ENCODE results near the gene GLIPR1L1.

The GLIPR1L1 gene

DNA sequence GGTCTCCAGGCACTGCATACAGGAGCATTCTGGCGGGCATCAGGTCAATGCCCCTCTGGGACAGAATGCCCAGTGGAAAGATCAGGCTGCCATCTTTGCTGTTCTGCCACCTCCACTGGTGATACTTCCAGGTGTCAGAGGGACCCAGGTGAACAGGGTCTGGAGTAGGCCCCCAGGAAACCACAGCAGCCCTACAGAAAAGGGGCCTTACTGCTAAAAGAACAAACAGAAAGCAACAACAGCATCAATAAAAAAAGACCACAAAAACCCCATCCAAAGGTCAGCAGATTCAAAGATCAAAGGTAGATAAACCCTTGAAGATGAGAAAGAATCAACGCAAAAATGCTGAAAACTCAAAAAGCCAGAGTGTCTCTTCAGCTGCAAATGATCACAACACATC is 15.9 kb downstream of the GLIPR1L1 start:
- DNase-seq (ENCODE audit: low spot score) = no peak

DNA sequence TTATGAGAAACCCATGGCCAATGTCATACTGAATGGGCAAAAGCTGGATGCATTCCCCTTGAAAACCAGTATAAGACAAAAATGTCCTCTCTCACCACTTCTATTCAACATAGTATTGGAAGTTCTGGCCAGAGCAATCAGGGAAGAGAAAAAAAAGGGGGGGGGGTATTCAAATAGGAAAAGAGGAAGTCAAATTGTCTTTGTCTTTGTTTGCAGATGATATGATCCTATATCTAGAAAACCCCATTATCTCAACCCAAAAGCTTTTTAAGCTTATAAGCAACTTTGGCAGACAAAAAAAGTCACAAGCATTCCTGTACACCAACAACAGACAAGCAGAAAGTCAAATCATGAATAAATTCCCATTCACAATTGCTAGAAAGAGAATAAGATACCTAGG is 19.5 kb downstream of the GLIPR1L1 start:
- DNase-seq (ENCODE audit: low spot score) = no peak

DNA sequence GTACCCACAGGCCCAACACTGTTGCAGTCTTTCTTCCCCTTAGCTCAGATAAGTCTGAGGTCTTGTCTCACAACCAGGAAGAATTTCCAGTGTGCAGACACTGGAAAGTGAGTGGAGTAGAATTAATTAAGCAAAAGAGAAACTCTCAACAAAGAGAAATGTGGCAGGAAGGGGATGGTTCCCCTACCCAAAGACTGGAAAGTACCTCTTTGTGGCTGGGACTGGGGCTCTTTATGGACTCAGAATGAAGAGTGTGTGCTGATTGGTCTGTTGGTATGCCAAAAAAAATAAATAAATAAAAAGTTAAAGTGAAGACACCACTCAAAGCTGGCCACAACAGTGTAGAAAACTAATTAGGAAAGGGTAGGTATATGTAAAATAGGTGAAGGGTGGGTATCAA is 26.4 kb downstream of the GLIPR1L1 start:
- DNase-seq (ENCODE audit: low spot score) = no peak

DNA sequence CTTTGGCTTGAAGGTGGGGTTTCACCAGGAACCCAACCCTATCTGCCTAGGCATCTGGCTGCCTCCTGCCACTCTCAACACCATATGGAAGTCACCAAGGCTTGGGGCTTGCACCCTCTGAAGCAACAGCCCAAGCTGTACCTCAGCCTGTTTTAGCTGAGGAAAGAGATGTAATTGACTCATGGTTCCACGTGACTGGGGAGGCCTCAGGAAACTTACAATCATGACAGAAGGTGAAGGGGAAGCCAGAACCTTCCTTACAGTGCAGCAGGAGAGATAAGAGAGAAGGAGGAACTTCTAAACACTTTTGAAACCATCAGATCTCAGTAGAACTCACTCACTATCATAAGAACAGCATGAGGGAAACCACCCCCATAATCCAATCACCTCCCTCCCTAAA is 26.9 kb downstream of the GLIPR1L1 start:
- no peak for DNase-seq (ENCODE audit: low spot score)

DNA sequence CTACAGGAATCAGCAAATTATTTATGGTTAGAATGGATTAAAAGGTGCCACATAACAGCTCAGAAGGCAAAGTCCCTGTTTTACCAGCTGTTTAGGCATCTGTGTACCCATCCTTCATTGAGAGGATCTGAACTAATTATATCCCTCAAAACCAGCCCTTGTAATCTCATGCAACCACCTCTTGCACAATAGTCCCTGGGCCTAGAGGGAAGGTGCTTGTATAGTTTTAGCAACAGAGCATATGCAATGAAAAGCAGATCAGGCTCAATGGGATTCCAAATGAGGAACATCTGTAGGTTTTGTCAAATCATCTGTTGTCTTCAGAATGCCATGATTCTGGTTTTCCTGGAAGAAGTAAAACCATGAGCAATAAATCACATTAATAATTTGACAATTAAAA is 30.4 kb downstream of the GLIPR1L1 start:
- DNase-seq (ENCODE audit: low spot score) = no peak

DNA sequence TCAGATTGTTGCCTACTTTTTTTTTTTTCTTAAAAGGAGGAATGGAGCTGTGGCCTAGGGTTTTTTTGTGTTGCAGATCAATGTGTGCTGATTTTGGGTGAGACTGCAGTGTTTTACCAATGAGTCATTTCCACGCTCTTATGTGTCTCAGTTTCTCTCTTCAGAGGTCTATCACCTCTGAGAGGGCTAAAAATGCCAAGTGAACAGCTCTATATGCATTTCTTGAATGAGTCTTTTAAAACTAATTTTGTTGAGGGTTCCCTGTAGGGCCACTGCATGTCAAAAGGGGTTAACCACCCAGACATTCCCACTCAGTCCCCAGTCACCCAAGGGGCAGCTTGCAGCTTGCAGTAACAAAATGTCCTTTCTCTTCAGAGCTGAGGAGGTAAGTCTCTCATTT is 32.2 kb downstream of the GLIPR1L1 start:
- DNase-seq (ENCODE audit: low spot score) = no peak

DNA sequence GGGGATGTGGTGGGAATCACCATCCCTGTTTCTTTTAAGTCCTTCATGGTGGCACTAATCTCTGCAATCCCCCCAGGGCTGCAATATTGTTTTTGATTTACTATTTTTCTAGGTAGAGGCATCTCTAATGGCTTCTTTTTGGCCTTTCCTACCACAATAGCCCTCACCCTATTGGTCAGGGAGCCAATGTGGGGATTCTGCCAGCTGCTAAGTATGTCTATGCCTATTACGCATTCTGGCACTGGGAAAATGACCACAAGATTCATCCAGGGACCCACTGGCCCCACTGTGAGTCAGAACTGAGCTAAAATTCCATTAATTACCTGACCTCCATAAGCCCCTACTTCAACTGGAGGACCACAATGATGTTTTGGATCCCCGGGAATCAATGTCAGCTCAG is 40.5 kb downstream of the GLIPR1L1 start:
- DNase-seq (ENCODE audit: low spot score) = no peak

DNA sequence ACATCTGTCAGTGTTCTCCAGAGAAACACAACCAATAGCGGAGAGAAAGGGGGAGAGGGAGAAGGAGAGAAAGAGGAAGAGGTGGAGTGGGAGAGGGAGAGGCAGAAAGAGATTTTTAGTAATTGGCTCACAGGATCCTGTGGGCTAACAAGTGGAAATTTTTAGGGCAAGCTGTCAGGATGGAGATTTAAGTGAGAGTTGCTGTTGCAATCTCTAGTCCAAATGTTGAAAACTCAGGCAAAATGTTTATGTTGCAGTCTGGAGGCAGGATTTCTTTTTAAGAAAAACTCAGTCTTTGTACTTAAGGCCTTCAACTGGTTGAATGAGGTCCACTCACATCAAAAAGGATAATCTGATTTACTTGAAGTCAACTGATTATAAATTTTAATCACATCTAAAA is 43.9 kb downstream of the GLIPR1L1 start:
- DNase-seq (ENCODE audit: low spot score) = peak; percentile 4

DNA sequence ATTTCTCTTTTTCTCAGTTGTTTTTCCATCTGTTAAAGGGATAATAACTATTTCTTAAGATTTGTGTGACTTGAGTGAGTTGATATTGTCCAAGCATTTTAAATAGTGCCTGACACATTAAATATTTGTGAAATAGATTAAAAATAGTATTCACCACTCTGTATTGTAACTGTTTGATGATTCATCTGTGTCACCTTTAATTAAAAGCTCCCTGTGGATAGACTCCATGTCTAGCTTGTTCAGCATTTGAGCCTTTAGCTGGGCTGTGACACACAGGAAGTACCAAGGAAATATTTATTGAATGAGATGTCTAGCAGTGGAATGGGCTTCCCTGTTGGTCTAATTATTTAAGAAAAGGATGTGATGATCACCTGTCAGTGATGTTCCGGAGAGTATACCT is 54.6 kb downstream of the GLIPR1L1 start:
- peak; percentile 21 for DNase-seq (ENCODE audit: low spot score)

DNA sequence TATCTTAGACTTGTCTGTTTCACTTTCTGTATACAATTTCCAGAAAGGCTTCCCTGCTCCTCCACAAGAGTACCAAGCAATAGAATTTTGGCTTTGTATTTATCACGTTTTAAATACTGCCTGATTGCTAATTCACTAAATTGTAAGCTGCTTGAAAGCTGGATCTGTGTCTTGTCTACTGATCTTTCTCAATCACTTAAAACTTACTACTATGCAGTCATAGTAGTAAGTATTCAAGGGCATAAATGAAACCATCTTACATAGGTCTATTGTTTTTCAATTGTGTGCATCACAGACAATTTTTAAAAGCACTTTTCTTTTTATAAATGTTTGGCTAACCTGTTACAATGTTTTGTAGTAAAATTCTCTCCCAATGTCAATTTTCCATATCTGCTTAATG is 55.2 kb downstream of the GLIPR1L1 start:
- DNase-seq (ENCODE audit: low spot score) = no peak

DNA sequence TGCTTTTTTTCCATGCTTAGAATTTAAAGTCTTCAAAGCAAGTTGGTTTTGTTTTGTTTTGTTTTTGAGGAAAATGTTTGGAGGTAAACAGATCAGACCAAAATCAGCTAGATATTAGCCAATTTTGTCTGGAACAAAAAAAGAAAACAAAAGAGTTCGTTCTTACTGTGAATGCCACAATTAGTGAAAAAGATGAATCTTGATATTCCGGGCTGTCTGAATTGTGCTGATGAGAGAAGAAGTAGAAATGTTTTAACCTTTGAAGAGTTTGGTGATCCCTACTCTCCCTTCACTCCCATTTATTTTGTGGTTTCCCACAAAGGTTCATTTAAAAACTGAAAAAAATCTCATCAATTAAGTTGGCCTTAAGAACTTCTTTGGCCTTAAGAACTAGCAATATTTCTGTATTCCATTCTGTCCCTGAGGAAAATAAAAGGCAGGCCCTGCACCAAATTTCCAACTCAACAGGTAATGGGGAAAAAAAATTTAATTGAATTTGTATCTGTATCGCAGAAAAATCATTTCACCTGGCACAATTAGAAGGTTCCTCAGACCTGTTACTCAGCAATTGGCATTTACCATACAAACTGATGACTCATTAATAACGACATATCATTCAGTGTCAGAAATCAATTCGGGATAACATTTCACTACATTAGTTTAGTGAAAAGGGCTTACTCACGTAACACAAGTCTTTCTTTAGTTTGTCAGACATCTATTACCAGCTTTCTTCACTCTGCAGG is 55.9 kb downstream of the GLIPR1L1 start:
- DNase-seq (ENCODE audit: low spot score) = no peak

DNA sequence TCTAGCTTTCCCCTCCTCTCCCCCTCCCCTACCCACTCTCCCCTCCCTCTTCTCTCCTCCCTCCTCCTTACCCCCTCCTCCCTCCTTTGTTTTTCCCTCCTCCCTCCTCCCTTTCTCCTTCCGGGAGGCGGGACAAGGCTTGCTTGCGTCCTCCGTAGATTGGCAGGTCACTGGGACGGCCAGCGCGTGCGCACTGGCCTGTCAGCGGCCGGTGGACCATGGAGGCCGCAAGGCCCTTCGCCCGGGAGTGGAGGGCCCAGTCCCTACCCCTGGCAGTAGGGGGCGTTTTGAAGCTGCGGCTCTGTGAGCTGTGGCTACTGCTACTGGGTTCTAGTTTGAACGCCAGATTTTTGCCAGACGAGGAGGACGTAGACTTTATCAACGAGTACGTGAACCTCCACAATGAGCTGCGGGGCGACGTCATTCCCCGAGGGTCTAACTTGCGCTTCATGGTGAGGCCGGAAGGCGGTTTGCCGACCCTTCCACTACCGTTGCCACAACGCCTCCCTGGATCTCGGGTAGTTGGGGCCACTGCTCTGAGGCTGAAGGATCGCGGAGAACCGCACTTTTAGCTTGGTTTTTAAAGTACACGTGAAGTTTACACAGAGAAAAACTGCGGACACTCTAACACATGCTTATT is 56.5 kb downstream of the GLIPR1L1 start, which contains the start of gene GLIPR1L2:
Gene GLIPR1L2 (plus strand): TSS at position 191 of the 640 bp plus-strand sequence. CDS start 28 bp downstream, at position 219.
- DNase-seq (ENCODE audit: low spot score) = peak; percentile 90

DNA sequence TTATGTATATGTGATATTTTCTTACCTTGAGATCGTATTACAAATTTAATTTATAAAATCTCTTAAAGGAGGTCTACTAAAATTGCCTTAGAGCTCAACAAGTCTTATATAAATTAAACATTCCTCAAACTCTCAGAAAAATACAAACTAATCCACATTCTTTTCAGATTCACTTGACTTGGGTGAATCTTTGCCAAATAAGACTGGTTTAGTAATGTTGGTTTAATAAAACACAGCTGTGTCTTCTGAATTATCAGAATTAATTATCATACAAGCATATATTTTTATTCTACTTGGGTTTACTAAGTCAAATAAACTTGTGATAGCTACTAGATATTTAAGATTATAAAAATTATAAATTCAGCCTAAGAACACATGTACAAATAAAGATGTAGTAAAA is 69.8 kb downstream of the GLIPR1L1 start:
- no peak for DNase-seq (ENCODE audit: low spot score)

DNA sequence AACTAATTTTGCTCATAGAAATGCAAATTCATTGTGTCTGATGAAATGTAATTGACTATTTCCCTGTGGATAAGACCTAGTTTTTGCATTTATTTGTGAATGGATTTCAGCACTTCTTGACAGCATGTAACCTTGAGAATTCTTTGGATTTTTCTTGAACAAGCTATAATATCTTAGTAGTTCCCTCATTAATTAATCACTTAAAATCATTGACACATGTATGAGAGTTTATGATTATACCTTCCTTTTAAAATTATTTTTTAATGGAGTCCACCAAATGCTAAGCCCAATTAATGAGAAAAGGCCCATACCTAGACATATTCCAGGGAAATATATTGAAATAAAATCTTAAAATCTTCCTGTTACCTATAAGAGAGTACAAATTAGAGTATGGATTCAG is 73.2 kb downstream of the GLIPR1L1 start:
- DNase-seq (ENCODE audit: low spot score) = no peak

DNA sequence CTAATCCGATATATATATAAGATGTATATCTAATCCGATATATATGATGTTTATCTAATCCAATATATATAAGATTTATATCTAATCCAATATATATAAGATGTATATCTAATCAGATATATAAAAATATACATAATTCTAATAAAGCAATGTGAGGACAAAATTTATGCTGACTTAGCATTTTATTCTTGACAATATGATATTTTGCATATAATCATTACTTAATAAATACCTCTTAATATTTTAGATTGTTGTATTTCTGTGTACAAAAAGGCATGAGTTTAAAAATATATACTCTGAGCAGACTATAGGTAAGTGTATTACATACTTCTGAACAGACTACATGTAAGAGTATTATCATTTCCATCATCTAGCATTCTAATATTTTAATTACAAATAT is 75.4 kb downstream of the GLIPR1L1 start:
- no peak for DNase-seq (ENCODE audit: low spot score)

DNA sequence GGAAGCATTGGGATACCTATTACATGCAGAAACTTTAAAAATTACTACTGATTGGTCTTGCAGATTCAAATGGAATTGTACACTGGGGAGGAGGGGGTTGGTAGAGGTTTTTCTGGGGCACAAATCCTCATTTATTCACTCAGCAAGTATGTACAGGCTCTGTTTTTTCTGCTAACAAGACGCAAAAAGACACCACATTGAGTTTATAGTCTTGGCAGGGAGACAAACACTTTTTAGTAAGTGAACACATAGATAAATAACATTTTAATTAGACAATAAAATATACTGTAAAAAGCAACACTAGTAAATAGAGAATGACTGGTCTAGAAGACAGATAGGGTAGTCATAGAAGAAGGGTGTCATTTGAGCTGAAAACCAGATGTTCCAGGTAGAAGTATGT is 80.2 kb downstream of the GLIPR1L1 start:
- DNase-seq (ENCODE audit: low spot score) = no peak

DNA sequence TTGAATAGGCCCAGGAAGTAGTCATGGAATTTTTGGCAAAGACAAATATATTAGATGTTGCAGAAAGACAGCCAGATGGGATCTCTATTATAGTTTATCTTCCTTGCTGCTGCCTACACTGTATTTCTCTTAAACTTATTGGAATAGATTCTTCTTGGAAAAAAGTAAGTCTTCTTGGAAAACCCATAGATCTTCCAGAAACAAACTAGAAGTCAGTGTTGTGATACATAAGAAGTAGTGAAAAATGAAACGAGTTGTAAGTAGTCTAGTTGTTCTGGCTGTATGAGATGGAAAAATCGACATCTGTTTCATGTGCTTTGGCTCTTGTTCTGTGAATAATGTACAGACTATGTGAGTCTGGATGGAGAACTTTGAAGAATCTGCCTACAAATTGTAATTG is 85.4 kb downstream of the GLIPR1L1 start:
- DNase-seq (ENCODE audit: low spot score) = no peak

Measured in AG08396 (cell line).